Melanocyte of skin (primary cell): ENCODE data around the gene LINGO4. TPM values are rescaled to one million over a fixed set of nuclear protein-coding genes. Genes with fewer than 3 reads are reported as not detected.

Experiments
- small RNA-seq, 2 donors: library from RNA; depleted of rRNA; stranded (forward); fragments of <200 nt; gene quantifications; one replicate each; pipeline ENCODE3, GENCODE V24; 2012
- total RNA-seq, 2 donors: library from RNA; depleted of rRNA; stranded (reverse); fragments of >200 nt; gene quantifications; 2 replicates each; pipeline ENCODE4 v1.2.3, GENCODE V29; 2012

The LINGO4 gene, protein sequence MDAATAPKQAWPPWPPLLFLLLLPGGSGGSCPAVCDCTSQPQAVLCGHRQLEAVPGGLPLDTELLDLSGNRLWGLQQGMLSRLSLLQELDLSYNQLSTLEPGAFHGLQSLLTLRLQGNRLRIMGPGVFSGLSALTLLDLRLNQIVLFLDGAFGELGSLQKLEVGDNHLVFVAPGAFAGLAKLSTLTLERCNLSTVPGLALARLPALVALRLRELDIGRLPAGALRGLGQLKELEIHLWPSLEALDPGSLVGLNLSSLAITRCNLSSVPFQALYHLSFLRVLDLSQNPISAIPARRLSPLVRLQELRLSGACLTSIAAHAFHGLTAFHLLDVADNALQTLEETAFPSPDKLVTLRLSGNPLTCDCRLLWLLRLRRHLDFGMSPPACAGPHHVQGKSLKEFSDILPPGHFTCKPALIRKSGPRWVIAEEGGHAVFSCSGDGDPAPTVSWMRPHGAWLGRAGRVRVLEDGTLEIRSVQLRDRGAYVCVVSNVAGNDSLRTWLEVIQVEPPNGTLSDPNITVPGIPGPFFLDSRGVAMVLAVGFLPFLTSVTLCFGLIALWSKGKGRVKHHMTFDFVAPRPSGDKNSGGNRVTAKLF
- total RNA-seq, result not detected

DNA sequence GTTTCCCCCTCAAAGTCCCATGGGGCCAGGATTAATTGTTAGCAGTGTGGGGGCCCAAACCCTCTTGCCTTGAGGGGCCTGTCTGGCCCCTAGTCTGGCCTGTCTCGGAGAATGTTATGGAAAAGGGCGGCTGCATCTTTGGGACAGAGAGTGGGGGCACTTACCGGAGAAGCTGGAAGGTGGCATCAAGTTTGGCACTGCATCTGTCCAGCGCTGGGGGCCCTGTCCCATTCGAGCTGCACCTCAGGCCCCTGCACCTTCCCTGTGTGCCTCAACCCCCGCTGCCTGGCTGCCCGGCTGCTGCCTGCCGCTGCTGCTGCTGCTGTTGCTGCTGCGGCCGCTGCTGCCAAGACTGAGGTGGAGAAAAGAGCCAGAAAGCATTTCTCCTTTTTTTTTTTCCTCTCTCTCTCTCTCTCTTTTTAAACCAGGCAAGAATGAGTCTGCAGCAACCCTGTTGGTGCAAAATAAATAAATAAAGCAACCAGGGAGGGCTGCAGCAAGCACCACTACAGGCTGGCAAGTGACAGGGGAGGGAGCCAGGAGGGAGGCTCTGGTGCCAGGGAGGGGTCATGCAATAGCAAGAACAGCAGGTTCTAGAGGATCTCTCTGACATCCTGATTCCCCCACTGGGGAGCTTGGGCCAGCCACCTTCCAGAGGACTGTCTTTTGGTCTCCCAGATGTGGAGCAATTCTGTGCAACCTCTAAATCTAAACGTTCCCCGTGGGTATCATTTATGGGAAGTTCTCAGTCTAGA, at the start of gene LINGO4:
Gene LINGO4 (minus strand): TSS at position 354 of the 755 bp plus-strand sequence. CDS start 2,715 bp downstream, outside the sequence.

DNA sequence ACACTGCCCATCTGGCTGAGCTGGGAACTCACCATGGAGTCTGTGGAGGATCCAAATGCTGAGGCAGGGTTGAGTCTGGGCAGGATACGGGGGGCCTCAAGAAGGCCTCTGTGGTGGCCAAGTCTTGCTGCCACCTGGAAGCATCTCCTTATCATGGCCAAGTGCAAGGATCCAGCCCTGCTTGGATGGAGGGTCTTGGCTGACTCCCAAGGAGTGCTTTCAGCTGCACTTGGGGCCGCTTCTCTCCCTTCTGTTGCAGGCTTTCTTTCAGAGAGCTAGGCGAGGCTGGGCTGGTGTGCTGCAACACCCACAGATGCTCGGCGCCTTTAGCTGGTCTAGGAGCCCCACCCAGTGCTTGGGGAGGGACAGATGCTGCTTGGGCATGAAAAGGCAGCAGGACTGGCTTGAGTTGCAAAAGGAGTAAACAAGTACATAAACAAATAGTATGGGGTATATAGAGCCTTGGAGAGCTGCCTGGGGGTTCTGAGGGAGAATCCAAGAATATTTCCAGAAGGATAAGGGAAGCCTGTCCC, 48.3 kb upstream of the LINGO4 start, which contains the start of gene THEM5:
Gene THEM5 (minus strand): TSS at position 302 of the 533 bp plus-strand sequence. CDS start 147 bp downstream, at position 155.

DNA sequence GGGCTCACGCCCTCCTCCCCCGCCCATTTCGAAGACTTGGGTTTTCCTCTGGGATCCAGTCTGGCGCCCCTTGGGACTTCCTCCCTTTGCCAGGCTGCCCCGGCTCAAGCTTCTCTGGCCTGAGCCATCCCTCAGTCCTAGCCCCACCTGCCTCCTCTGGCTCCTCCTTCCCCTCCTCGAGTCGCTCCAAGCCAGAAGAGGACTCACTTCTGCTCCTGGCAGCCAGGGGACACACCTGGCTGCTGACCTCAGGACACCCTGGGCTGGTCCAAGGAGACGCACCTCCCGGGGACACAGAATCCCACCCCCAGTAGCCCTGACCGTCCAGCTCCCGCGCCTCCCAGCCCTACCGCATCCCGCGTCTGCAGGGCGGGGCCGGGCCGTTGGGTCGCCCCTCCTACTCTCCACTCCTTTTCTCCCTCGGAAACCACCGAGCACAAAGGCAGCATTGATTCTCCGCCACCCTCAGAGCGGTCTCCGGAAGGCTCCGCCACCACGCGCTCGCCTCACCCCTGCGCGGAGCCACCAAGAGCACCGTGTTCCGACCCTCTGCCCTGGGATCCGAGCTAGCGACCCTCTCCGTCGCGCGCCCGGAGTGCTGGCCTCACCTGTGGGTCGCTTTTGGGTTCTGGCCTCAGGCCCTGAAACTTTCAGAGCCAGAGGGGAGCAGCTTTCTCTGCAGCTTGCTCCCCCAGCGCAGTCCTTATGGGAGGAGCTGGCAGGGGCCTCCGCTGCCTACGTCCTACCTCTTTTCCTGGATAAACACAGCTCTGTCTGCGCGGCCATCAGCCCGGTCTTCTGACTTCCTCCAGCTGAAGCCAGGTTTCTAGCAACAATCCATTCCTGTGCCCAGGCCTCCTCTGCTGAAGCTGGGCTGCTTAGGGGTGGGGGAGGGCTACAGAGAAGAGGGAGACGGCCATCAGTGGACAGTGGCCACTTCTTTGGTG, 34.5 kb upstream of the LINGO4 start, which contains the start of gene C2CD4D:
Gene C2CD4D (minus strand): TSS at position 364 of the 947 bp plus-strand sequence. CDS start 831 bp downstream, outside the sequence.

DNA sequence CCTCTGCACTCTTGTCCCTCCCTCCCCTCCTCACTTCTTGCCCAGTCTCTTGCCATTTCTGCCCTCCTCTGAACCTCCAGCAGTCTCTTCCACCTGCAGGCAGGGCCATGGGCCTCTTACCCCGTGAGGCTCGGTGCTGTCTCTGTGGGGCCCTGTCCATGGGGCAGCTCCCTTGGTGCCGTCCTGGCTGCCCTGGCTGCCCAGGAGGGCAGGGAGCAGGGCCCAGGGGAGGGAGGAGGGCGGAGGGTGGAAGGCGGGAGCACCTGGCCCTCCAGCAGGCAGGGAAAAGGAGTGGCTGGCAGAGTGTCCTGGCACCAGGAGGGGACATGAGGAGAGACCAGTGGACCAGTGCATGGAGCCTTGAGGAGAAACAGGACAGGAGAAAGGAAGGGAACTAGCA, 26.4 kb upstream of the LINGO4 start, which contains the start of gene RORC:
Gene RORC (minus strand): TSS at position 198 of the 400 bp plus-strand sequence. CDS start 38 bp downstream, at position 160.

DNA sequence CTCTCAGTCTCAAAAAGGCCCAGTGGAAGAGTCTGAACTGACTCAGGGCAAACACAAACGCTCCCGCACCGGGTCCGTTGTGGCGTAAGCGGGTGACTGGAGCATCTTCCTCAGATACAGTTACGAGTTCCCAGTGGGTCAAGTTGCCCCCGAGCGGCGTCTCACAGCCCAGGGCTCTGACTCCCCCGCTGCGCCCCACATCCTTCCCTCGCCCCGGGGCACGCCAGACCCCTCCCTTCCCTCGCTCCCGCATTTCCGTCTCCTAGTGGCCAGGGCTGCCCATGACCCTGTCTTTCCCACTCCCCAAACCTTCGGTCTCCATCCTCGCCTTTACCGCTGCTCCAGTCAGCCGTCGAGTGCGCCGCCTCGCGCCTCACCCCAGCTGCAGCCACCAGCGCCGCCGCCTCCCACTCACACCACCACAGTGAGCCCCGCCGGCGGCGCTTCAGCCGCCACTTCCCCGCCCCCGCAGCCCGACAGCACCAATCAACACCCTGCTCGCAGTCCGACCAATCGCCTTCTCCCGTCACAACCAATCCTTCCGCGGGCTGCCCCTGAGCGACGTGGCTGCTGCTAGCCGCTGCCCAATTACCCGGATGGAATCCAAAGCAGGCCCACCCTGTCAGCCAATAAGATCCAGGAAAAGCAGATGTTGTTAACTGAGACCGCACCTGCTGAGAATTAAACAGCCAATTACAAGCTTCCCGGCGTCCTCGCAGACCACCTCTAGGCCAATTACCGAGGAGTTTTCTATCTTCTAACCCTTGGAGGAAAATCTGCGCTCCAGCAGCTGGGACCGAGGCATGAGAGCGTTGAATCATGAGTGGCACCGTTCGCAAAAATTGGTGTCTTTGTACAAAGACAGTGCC, 14.9 kb downstream of the LINGO4 start, which contains the start of gene TDRKH:
Gene TDRKH (minus strand): TSS at position 430 of the 869 bp plus-strand sequence. CDS start 7,478 bp downstream, outside the sequence.

DNA sequence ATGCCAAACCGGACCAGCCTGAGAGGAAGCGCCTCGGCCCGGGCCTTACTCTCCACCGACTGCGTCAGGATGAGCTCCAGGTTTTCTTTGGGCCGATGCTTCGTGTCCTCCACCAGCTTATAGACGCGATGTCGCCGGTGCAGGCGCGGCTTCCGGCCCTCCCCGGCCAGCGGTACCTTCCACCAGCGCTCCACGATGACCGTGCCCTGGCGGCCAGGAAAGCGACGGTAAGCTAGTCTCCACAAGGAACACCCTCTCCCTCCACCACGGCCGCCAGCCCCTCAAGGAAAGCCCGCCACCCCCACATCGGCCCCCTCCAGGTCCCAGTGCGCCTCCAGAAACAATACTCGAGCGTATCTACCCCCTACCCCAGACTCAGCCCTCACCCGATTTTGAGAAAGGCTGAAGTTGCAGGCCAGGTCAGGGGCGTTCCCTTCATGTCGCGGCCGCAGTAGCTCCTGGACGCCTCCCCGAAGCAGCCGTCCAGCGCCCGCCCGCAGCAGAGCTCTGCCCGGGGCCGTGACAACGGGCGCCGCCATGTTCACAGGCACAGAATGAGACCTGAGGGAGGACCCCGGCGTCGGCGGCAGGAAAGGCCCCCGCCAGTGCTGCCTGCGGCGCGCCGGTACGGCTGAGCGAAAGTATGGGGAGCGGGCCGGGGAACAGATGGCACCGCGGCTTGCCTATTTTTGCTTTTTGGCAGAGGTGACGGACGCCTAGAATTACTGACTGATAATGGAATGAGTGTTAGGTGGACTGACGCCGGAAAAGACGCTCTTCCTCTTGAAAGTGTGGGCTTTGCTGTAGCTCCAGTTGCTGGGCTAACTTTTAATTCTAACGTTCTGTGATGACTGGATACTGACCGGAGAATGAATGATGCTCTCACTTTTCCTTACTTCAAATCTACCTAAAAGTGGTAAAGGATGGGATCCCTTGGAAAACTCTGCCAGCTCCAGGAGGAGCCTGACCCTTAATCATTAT, 42.0 kb downstream of the LINGO4 start, which contains the start of gene MRPL9:
Gene MRPL9 (minus strand): TSS at position 556 of the 981 bp plus-strand sequence. CDS start 17 bp downstream, at position 539.

Small RNA genes within 50 kb of the gene (small RNA-seq; reads per million reads assigned to genes)
- 0 reads per million in 2 donors for gene RF00019

Other genes starting within 250 kb of the LINGO4 start
- gene SNX27, start 193.4 kb downstream of the LINGO4 start, total RNA-seq, result 10 to 100 TPM; 44.0 to 58.6 TPM
- gene CELF3, start 88.6 kb downstream of the LINGO4 start, total RNA-seq, result not detected
- not detected for gene RIIAD1, start 83.9 kb downstream of the LINGO4 start, total RNA-seq
- gene MRPL9, start 41.9 kb downstream of the LINGO4 start, total RNA-seq, result 100 to 1,000 TPM in 1 of 2 donors, 10 to 100 TPM in 1; 58.2 to 119 TPM
- 1 to 10 TPM; 1.7 to 2.7 TPM for gene TDRKH, start 14.9 kb downstream of the LINGO4 start, total RNA-seq
- gene RORC, start 26.4 kb upstream of the LINGO4 start, total RNA-seq, result not detected
- under 1 TPM; 0.33 to 0.69 TPM for gene C2CD4D, start 34.4 kb upstream of the LINGO4 start, total RNA-seq
- gene THEM5, start 48.3 kb upstream of the LINGO4 start, total RNA-seq, result not detected
- gene THEM4, start 104.1 kb upstream of the LINGO4 start, total RNA-seq, result 10 to 100 TPM; 12.0 to 20.3 TPM
- gene S100A10, start 188.4 kb upstream of the LINGO4 start, total RNA-seq, result 100 to 1,000 TPM in 1 of 2 donors, 10 to 100 TPM in 1; 41.3 to 111 TPM
- 100 to 1,000 TPM; 132 to 201 TPM for gene S100A11, start 231.6 kb upstream of the LINGO4 start, total RNA-seq